Renal cortex interstitium (tissue), 11 donors: Measurements from ENCODE around the gene STN1. TPM values are rescaled to one million over a fixed set of nuclear protein-coding genes. Genes with fewer than 3 reads are reported as not detected.

ENCODE experiments used
- DNase-seq, 11 donors: peaks; one replicate each; pipeline ENCODE4 v3.0.0-alpha.2; 2013; ENCODE audit warnings: low read depth in 9 of 11, low spot score in 4 of 11; ENCODE audit errors: extremely low read depth in 1 of 11
- polyA plus RNA-seq, 3 donors: library from polyadenylated mRNA; unstranded; fragments of 120-200 nt; gene quantifications; one replicate each; pipeline ENCODE4 v1.2.1, GENCODE V29; 2013; ENCODE audit not compliant: insufficient read length in 3 of 3

Gene STN1
- polyA plus RNA-seq, 3 donors: 21.6 to 25.3 (median 24.3) TPM

DNA sequence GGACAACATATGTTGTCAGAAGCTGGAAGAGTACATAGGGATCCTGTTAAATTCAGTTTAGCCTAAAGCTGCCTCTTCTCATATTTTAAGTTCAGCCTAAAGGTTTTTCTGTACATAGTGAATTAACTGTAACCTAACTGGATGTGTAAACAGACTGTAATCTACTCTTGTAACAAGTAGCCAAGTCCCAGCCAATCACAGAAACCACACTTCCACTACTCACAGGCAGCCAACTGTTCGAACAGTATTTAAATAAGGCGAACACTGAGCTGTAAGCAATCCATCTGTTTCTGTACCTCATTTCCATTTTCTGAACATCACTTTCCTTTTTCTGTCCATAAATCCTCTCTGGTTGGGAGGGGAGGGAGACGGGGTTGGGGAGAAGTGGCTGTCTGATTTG is 15.0 kb upstream of the STN1 start:
- no peak for DNase-seq

DNA sequence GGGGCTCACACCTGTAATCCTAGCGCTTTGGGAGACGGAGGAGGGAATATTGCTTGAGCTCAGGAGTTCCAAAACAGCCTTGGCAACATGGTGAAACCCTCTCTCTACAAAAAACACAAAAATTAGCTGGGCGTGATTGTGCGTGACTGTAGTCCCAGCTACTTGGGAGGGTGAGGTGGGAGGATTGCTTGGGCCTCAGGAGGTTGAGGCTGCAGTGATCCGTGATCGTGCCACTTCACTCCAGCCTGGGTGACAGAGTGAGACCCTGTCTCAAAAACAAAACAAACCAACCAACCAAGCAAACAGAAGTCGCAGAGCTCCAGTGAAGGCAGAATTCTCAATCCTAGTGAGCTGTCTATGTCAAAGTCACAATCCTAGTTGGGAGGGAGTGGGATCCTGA is 14.3 kb upstream of the STN1 start:
- DNase-seq: peak in 1 of 11 donors; percentile 30

DNA sequence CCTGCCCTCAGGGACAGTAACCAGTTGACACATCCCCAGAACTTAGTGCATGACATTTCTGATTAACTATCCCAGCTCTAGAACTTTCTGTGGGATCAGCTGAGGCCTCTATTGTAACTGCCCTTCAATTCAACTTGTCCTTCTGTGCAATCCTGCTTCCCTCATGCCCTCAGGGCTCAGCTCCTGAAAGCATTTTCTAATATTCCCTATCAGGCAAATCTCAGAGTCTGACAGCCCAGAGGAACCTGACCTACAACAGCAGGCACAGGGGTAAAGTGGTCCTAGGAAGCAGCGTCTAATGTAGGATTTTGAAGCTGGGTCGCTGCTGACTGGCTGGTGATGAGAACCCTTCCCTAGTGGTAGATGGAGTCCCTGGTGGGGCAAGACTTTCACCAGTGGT is 13.6 kb upstream of the STN1 start:
- DNase-seq: no peak

DNA sequence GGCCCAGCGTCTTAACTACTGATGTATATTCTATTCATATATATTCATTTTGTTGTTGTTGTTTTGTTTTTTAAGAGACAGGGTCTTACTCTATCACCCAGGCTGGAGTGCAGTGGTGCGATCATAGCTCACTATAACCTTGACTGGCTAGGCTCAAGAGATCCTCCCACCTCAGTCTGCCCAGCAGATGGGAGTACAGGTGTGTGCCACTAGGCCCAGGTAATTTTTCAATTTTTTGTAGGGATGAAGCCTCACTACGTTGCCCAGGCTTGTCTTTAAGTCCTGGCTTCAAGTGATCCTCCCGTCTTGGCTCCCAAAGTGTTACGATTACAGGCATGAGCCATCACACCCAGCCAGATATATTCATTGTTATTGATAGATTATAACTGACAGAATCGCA is 12.9 kb upstream of the STN1 start:
- no peak for DNase-seq

DNA sequence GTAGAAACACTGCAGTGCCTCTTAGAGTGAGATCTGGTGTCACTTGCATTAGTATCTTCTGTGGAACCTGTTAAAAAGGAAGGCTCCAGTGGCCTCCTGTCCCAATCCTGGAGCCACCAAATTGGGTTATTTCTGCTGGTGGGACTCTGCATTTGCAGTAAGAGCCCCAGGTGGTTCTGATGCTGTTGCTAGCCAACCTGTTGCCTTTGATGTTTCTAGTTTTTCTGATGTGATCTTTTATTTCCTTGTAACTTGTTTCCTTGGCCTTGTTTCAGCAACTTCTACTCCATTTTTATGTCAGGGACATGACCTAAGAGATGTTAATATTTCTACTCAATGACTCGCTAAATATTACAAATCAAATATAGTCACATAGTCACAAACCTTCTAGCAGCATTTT is 12.5 kb upstream of the STN1 start:
- DNase-seq: no peak

DNA sequence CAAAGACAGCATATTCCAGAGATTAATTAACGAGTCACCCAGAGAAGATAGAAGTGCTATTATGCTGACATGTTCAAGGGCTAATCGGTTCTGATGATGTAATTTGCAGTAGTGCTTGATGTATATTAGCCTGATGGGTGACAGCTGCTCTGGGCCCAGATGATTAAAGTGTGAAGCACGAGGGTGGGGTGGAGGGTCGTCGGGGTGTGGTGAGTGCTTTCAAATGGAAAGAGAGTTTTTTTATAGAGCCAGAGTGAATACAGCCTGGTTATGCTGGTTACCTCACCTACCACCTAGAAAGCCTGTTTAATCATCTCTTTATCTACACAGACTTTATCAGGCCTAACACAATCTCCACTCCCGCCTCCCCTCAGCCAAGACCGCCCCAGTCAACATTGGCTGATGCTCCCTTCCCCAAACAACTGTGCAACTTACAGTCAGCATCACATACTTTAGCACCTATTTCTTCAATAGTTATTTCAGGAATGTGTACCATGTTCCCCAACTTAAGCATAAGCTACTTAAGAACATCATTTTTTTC is 11.5 kb upstream of the STN1 start:
- DNase-seq: no peak

DNA sequence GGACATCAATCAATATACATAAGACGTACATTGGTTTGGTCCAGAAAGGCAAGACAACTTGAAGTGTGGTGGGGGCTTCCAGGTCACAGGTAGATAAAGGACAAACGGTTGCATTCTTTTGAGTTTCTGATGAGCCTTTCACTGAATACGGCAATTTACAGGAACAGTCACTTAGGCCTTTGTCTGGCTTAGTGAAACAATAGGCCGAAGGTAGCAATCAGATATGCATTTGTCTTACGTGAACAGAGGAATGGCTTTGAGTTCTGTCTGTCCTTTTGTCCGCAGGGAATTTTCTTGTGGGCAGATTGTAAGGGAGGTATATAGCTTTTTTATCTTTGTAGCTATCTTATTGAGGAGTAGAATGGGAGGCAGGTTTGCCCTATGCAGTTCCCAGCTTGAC is 10.8 kb upstream of the STN1 start:
- no peak for DNase-seq

DNA sequence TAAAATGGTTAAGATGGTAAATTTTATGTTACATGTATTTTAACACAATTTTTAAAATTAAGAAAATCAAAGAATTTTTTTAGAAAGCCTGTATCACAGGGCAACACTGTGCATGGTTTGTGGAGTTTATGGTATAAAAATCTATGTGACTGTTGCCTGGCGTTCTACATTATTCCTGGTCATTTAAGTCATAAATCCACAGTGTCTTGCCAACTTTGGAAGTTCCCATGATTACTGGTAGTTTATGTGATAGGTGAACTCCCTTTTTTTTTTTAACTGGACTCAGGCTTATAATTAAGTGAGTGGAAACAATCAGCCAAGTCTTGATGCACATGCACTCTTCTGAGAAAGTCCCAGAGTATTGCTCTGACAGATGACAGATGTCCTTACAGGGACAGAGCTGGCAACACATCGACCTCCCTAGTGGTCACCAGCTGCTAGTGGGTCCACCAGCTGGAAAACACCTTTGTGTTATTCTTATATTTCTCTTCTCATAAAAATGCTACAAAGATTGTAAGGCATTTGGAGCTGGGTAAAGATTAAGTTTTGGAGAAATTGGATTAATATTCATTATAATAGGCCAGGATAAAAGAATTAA is 8.8 kb upstream of the STN1 start:
- DNase-seq: no peak

DNA sequence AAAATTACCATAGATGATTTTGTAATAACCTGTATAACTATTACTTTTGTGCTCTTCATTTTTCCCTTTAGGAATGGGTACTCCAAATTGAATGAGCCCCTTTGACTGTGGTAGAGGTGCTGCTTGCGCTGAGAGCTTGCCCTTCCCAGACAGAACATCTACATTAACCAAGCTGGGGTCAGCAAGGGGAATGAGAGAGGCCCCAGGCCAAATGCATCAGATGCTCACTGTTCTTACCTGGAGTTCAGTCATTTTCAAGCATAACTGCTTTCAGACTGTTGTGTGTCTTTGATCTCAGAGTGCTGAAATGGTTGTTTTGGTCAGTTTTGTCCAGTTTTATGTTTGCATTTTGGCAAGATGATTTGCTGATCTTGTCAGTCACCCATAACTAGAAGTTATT is 7.6 kb upstream of the STN1 start:
- DNase-seq: no peak

DNA sequence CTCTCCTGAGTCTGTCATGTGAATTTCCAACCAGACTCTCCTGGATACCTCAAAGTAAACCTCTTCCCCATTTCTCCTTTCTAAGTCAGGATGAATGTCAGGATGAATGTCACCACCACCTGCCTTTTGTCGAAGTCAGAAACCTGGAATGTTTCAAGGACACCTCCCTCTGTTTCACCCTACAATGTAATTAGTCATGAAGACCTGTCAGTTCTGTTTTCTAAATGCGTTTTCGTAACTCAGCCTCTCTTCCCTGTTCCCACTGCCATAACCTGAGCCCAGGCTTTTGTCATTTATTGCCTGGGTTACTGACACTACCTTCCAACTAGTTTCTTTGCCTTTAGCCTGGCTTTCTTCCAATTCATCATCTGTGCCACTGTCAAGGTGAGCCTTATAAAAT is 5.5 kb upstream of the STN1 start:
- DNase-seq: no peak

DNA sequence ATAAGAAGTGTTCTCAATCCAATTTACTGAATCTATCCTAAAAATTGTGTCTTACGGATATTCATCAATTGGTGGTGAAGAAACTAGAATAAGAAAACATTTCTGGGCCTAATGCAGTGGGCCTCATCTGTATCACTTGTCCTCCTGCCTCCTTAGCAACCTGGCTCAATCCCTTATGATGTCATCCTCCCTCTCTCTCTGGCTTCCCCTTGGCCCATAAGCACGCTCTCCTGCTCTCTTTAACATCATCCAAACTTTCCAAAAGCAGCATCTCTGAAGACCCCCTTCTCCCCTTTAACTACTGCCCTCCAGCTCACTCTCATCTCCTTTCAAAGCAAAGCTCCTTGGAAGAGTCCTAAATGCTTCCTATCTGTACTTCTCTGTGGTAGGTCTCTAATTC is 4.7 kb upstream of the STN1 start:
- no peak for DNase-seq

DNA sequence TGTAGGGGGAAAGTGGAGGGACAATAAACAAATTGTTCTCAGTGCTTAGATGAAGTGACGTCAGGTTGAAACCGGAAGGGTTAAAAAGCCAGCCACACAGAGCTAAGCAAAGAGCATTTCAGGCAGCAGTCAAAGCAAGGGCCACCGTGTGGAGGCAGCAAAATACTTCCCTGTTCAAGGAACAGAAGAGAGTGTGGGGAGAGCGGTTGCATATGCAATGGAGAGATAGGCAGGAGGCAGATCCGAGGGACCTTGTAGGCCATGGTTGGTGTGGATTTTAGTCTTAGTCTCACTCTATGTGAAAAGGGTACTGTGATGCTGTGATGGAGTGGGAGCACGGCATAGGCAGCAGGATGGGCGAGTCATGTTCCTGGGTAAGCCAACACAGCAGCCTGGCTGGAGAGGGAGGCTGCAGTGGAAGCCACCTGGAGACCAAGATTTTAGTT is 3.8 kb upstream of the STN1 start:
- DNase-seq: no peak

DNA sequence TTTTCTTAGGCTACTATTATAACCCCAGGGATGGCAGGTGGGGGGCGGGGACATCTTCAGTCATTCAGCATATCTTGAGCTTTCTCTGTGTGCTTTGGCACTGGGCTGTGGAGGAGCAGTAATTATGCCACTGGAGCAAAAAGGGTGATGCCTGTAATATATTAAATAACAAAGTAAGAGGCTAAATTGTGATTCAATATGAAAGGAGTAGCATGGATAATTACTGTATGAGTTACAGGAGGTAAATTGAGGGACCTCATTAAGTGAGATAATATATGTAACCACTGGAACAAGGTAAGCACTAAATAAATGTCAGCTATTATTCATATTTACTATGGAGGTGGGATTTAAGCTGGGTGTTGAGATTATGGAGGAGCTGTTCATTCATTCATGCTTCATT is 3.3 kb upstream of the STN1 start:
- no peak for DNase-seq

DNA sequence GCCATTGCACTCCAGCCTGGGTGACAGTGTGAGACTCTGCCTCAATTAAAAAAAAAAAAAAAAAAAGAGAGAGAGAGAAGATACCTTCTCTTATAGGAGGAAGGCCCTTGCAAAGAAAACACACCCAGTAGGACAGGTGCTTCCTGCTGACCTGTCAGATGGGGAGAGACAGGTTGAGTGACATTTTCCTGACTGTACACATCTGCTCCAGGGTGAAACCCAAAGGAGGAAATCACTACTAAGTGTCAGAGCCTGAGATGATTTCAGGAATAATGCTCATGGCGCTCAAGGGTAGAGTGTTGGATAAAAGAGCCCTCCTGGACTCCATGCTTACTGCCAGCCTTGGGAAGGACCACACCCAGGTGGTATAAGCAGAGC is 1.7 kb upstream of the STN1 start:
- DNase-seq: no peak

DNA sequence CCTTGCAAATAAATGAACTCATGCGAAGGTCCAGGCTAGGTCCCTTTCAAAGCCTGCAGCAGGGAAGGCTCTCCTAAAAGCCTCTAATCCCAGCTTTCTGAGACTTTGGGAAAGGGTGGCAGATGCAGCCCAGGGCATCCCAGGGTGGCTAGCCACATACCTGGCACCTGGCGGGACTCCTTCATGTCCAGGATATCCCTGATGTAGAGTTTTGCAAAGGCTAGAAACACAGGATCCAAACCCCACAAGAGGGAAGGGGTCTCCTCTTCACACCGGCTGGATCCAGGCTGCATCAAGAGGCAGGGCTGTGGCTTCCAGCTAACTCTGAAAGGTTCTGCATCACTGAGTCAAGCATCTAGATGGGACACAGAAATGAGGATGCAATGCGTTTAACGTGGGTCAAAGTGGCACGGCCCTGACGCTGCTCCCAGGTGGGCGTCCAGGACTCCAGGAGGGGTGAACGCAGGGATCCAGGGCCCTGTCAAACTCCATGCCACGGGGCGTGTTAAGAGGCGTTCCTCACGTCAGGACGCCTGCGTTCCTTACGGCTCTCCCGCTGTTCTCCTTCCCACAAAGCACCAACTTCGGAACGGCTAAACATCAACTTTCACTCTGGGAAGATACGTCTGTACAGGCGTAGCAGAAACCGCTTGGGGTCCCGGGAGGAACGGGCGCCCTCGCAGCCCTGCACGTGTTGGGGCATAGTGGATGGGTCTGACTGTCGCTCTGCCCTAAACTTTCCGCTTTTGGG is 507 bp downstream of the STN1 start:
- DNase-seq: peak in 3 of 11 donors; percentile 22 to 39 (median 31)

DNA sequence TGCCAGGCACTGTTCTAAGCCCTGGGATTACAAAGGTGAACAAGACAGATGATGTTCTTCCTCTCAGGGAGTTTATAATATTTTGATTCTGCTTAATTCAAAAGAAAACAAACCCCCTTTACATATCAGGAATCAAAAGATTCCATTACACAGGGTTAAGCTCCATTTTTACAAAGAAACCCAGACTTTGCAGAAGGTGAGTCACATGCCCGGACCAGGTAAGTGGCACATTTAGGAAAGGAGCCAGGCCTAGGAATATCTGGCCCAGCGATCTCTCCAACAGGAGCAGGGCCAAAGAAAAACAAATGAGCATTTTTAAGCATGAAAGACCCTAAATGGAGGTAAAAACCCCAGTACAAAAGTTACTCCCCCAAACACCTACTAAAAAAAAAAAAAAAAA is 1.1 kb downstream of the STN1 start:
- DNase-seq: no peak

DNA sequence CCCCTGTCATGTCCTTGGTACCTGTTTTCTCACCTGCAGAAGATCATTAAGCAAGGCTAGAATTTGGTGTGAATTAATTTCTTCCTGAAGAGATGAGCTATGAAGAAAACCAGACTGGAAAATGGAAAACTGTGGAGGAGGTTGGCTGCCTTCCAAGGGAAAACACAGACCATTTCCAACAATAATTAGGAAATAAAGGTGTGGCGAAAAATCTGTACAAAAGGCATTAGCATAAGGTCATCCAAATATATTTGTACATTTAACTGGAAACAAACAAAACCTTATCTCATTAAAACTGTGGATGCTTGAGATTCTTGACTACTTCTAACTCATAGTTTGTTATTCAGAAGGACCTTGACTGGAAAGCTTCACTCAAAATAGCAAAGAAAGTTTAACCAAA is 1.7 kb downstream of the STN1 start:
- DNase-seq: no peak

DNA sequence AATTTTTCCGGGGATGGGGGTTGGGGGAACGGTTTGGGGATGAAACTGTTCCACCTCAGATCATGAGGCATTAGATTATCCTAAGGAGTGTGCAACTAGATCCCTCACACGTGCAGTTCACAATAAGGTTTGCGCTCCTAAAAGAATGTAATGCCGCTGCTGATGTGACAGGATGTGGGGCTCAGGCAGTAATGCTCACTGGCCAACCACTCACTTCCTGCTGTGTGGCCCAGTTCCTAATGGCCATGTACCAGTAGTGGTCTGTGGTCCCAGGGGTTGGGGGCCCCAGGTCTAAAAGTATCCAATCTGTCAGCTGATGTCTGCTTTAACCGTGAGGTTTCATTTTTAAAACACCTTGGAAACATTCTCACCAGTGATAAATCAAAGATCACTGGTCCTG is 2.2 kb downstream of the STN1 start:
- no peak for DNase-seq

DNA sequence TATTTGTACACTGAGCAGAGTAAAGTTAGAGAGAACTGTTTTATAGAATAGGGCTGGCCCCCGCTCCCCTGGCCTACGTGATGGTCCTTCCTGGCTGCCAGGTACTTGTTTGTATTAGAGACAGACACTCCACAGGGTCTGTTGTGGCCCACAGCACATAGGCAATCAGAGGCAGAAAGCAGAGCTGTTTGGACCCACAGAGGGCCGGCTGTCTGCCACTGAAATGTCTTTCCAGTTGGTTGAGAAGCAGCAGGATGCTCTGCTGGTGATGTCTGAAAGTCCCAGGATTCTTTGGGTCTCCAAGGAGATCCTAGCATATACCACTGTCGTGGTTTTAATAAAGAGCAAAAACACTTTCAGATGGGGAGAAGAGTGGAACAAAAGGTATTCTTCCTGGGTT is 5.2 kb downstream of the STN1 start:
- DNase-seq: no peak

DNA sequence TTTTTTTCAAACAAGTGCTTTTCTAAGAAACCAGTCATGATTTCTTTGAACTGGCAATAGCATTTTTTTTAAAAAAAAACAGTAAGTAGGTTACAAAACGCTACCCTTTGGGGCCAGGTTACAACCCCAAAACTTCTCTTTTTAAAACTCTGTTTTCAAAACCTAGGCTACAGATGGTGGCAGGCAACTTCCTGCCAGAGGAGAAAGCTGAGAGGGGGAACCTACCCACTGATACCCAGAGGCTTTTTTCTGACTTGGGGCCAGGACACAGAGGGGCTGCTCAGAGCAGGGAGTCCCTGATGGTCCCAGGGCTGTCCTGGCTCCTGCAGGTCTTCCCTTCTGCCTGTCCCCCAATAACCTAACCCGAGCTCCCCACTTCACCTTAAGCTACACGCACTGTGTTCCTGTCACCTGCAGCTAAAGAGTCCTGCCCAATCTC is 6.9 kb downstream of the STN1 start:
- no peak for DNase-seq
